ENCODE data around the gene BCL7C. TPM values are rescaled to one million over a fixed set of nuclear protein-coding genes. Genes with fewer than 3 reads are reported as not detected.

Gene BCL7C
- total and polyA plus RNA-seq, 2 of the 13 experiments (the other 11 are each of a cell fraction or from before 2014, with no cell fraction given) = 17.7 to 33.8 TPM

- FAIRE-seq (no peak), DNase-seq (ENCODE audit: low spot score) (peak; percentile 56), ATAC-seq (no peak)
- no peaks in the 10 kb centered on the region for H3K79me2 ChIP-seq (ENCODE audit: insufficient read depth, low read length)
- H3K9ac ChIP-seq (ENCODE audit: insufficient read depth, low read depth, low read length) = no peak overlapping the region
- H3K36me3 ChIP-seq (replicated peaks in 1 of 2; ENCODE audit: control insufficient read depth in 1 of 2, insufficient read depth in 2 of 2, low read length in 2 of 2) = no peaks in the 10 kb centered on the region
- H3K27me3 ChIP-seq (ENCODE audit: control insufficient read depth in 1 of 2, insufficient read depth in 2 of 2, low read length in 2 of 2) = no peaks in the 10 kb centered on the region
- WGBS (ENCODE audit: low lambda C conversion rate) = 23% methylated on average over 5 of the region's 5 CpGs
- H3K27ac ChIP-seq (ENCODE audit: extremely low read length, insufficient read depth, low read length) = peak overlapping the region; percentile 1
- peak overlapping the region in 1 of 3 experiments; percentile 77; a peak in 1 of 6 replicates for H3K4me3 ChIP-seq (replicated peaks in 1 of 3; ENCODE audit: insufficient read depth in 1 of 3, low read depth in 2 of 3, low read length in 3 of 3)
- H4K20me1 ChIP-seq (ENCODE audit: insufficient read depth, low read length) = no peaks in the 10 kb centered on the region
- peak overlapping the region; percentile 81 for H3K4me2 ChIP-seq (ENCODE audit: low read depth, low read length)
- no peaks in the 10 kb centered on the region for H3K9me3 ChIP-seq (ENCODE audit: low read length)
- no peak overlapping the region for H2AFZ ChIP-seq (ENCODE audit: low read length)
- peaks cover 75% of the 10 kb centered on the region for H3K4me1 ChIP-seq (ENCODE audit: insufficient read depth, low read length)
- ChIA-PET POLR2A (interaction anchor here (1.0 to 3.6 kb wide), 4 partner anchors 25 to 153 kb away, joined by 3 to 29 read pairs (median 16); partner anchors contain the start of gene PHKG2), CTCF (ENCODE audit: low intra/inter-chr PET ratio, low total read pairs) (interaction anchor here (2.1 kb wide), 1 partner anchor 56 kb away, joined by 25 read pairs; no protein-coding TSS in a partner anchor)
- intact Hi-C loops (cut with micrococcal nuclease; ENCODE audit: unreplicated experiment) (no loop called here), in situ Hi-C loops (cut with HindIII; ENCODE audit: extremely low pct_ligation_motif_present, low pct_unique_long_range_greater_than_20kb) (no loop called here)
- BruUV-seq (replicated peaks) = no TSS peak
- TF ChIP-seq FOXA3 (CRISPR knock-in tag; IDR thresholded peaks at IDR 0.05) = no peak
- TF ChIP-seq RBFOX2 (IDR thresholded peaks at IDR 0.05; ENCODE audit: low read depth, low read length) = no peak
- peak; percentile 85 for TF ChIP-seq ZNF362 (CRISPR knock-in tag; IDR thresholded peaks at IDR 0.05; ENCODE audit: borderline replicate concordance)
- no peak for TF ChIP-seq NCOA2 (CRISPR knock-in tag; IDR thresholded peaks at IDR 0.05)
- TF ChIP-seq ZNF205 (CRISPR knock-in tag; IDR thresholded peaks at IDR 0.05) = no peak
- no peak for TF ChIP-seq PBX3 (CRISPR knock-in tag; IDR thresholded peaks at IDR 0.05; ENCODE audit: borderline replicate concordance)
- no peak for TF ChIP-seq HMGXB4 (CRISPR knock-in tag; IDR thresholded peaks at IDR 0.05; ENCODE audit: borderline replicate concordance in 1 of 2, low read depth in 1 of 2)
- TF ChIP-seq YEATS4 (CRISPR knock-in tag; IDR thresholded peaks at IDR 0.05; ENCODE audit: borderline replicate concordance) = no peak
- TF ChIP-seq ELF4 (CRISPR knock-in tag; IDR thresholded peaks at IDR 0.05; ENCODE audit: borderline replicate concordance) = no peak
- no peak for TF ChIP-seq JUNB (CRISPR knock-in tag; IDR thresholded peaks at IDR 0.05; ENCODE audit: borderline replicate concordance)
- TF ChIP-seq ZNF382 (CRISPR knock-in tag; IDR thresholded peaks at IDR 0.05; ENCODE audit: borderline replicate concordance) = no peak
- no peak for TF ChIP-seq ZNF740 (CRISPR knock-in tag; IDR thresholded peaks at IDR 0.05)
- TF ChIP-seq FOXK1 (CRISPR knock-in tag; IDR thresholded peaks at IDR 0.05; ENCODE audit: borderline replicate concordance, low read depth) = 0 out of 2 replicates have a peak, but pooled peaks have one; percentile 14
- TF ChIP-seq RXRA (CRISPR knock-in tag; IDR thresholded peaks at IDR 0.05) = no peak
- no peak for TF ChIP-seq ZNF749 (CRISPR knock-in tag; IDR thresholded peaks at IDR 0.05; ENCODE audit: borderline replicate concordance)
- TF ChIP-seq MAF1 (CRISPR knock-in tag; IDR thresholded peaks at IDR 0.05; ENCODE audit: borderline replicate concordance) = no peak
- TF ChIP-seq SALL2 (CRISPR knock-in tag; IDR thresholded peaks at IDR 0.05) = no peak
- TF ChIP-seq ZNF18 (CRISPR knock-in tag; IDR thresholded peaks at IDR 0.05; ENCODE audit: insufficient replicate concordance) = no peak
- no peak for TF ChIP-seq MTF2 (CRISPR knock-in tag; IDR thresholded peaks at IDR 0.05; ENCODE audit: borderline replicate concordance)
Observed at GRCh38 chr16:30900588-30900987, 6.7 kb upstream of the BCL7C start.

Measured in HepG2 (cell line).